Neural crest cell (in vitro differentiated cells): Measurements from ENCODE around the gene TUSC2. TPM values are rescaled to one million over a fixed set of nuclear protein-coding genes. Genes with fewer than 3 reads are reported as not detected.

Experiments used
- DNase-seq: peaks from one replicate; pipeline ENCODE4 v3.0.0; 2021; ENCODE audit warnings: low read depth, mixed read lengths, low spot score
- H3K27ac Mint-ChIP-seq: one replicate; pipeline ENCODE4 v1.8.0; 2021; ENCODE audit warnings: mild to moderate bottlenecking, mixed read lengths; ENCODE audit not compliant: unreplicated experiment
- H3K27me3 Mint-ChIP-seq: 2 replicates; pipeline ENCODE4 v1.8.0; 2021; ENCODE audit warnings: low read depth, mild to moderate bottlenecking, mixed read lengths
- H3K36me3 Mint-ChIP-seq: 2 replicates; pipeline ENCODE4 v1.8.0; 2021; ENCODE audit warnings: low read depth, mild to moderate bottlenecking, mixed read lengths
- H3K4me1 Mint-ChIP-seq: 2 replicates; pipeline ENCODE4 v1.8.0; 2021; ENCODE audit warnings: mixed read lengths
- H3K4me3 Mint-ChIP-seq: one replicate; pipeline ENCODE4 v1.8.0; 2021; ENCODE audit warnings: mild to moderate bottlenecking, mixed read lengths
- H3K9me3 Mint-ChIP-seq: 2 replicates; pipeline ENCODE4 v1.8.0; 2021; ENCODE audit warnings: mixed read lengths
- CTCF ChIP-seq: fragments of 200-600 bp; sonication (generic); conservative IDR thresholded peaks from 2 replicates; pipeline ENCODE4 v1.5.0; 2021; ENCODE audit warnings: antibody characterized with exemption, mild to moderate bottlenecking
- total RNA-seq: library from RNA; stranded (reverse); gene quantifications from 2 replicates; pipeline ENCODE4 v1.2.1, GENCODE V29; 2021

TUSC2 gene
- total RNA-seq, 1 donor from 2014 or later, result 35.5 TPM

GRCh38 chr3:50341537-50341936 lies 13.5 kb upstream of the TUSC2 start:
- Mint-ChIP-seq H3K27ac (no peak overlapping the region), H3K9me3 (no peaks in the 10 kb centered on the region), H3K4me3 (peak overlapping the region; percentile 49), H3K36me3 (no peaks in the 10 kb centered on the region), H3K27me3 (peaks cover 54% of the 10 kb centered on the region), H3K4me1 (peaks cover 29% of the 10 kb centered on the region)
- no peak for TF ChIP-seq CTCF
- DNase-seq, result no peak

DNA sequence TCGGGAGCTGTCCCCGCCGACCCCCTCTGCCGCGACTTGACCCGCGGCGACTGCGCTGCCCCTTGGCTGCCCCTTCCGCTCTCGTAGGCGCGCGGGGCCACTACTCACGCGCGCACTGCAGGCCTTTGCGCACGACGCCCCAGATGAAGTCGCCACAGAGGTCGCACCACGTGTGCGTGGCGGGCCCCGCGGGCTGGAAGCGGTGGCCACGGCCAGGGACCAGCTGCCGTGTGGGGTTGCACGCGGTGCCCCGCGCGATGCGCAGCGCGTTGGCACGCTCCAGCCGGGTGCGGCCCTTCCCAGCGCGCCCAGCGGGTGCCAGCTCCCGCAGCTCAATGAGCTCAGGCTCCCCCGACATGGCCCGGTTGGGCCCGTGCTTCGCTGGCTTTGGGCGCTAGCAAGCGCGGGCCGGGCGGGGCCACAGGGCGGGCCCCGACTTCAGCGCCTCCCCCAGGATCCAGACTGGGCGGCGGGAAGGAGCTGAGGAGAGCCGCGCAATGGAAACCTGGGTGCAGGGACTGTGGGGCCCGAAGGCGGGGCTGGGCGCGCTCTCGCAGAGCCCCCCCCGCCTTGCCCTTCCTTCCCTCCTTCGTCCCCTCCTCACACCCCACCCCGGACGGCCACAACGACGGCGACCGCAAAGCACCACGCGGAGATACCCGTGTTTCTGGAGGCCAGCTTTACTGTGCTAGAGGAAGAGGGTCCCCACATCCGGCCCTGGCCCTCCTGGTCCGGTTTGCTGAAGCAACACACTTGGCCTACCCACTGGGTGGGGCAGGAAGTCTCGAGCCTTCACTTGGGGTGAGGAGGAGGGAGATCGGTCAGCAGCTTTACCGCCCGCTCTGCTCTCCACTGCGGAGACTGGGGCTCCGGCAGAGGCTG lies 12.7 kb upstream of the TUSC2 start, which contains the start of gene RASSF1:
Gene RASSF1, minus strand, starts transcription at position 389 of the 882 bp plus-strand sequence. Its CDS starts 31 bp downstream, at position 358.
- Mint-ChIP-seq H3K27me3 (peaks cover 50% of the 10 kb centered on the region), H3K4me1 (peaks cover 31% of the 10 kb centered on the region), H3K36me3 (no peaks in the 10 kb centered on the region), H3K4me3 (peak within 1 kb of the TSS; percentile 96), H3K9me3 (no peaks in the 10 kb centered on the region), H3K27ac (no peak within 1 kb of the TSS)
- TF ChIP-seq CTCF, result no peak
- no peak for DNase-seq

DNA sequence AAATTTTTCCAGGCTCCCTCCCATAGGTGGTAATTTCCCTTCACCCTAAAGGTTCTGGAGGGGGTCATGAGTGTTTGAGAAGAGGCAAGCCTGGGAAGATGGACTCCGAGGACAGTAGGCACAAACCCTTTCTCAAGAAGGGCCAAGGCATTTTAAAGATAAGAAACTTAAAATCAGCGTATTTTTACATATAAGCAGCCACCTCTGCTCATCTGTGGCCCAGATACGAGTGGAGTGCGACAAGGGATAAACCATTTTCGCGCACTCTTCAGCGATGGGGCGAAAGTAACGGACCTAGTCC lies 12.1 kb upstream of the TUSC2 start:
- Mint-ChIP-seq H3K27ac (no peak overlapping the region), H3K9me3 (no peaks in the 10 kb centered on the region), H3K36me3 (no peaks in the 10 kb centered on the region), H3K27me3 (peaks cover 47% of the 10 kb centered on the region), H3K4me1 (peaks cover 30% of the 10 kb centered on the region), H3K4me3 (peak overlapping the region; percentile 96)
- no peak for TF ChIP-seq CTCF
- no peak for DNase-seq

- H3K27ac Mint-ChIP-seq, result peak overlapping the region; percentile 5
- H3K4me1 Mint-ChIP-seq, result peaks cover 30% of the 10 kb centered on the region
- DNase-seq, result no peak
- peaks cover 44% of the 10 kb centered on the region for H3K27me3 Mint-ChIP-seq
- H3K36me3 Mint-ChIP-seq, result no peaks in the 10 kb centered on the region
- no peaks in the 10 kb centered on the region for H3K9me3 Mint-ChIP-seq
- TF ChIP-seq CTCF, result no peak
- H3K4me3 Mint-ChIP-seq, result peak overlapping the region; percentile 96
Measured at GRCh38 chr3:50339485-50340146, 11.6 kb upstream of the TUSC2 start.

DNA sequence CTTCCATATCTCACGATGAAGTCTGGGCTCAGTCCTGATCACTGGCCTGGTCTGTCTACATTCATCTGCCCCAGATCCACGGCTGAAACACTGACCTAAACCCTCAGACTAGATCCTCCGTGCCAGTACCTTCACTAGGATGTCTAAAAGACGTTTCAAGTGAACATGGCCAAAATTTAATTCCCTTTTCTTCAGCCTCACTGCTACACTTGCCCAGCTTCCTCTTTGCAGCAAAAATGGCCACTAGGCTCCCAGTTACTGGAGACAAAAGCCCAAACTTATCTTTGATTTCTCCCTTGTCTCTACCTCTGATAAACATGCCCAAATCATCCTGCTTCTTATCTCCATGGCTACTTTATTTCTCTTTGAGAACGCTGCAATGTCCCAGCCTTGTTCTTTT lies 10.9 kb upstream of the TUSC2 start:
- Mint-ChIP-seq H3K27me3 (peaks cover 43% of the 10 kb centered on the region), H3K9me3 (no peaks in the 10 kb centered on the region), H3K4me3 (peak overlapping the region; percentile 96), H3K36me3 (no peaks in the 10 kb centered on the region), H3K4me1 (peaks cover 35% of the 10 kb centered on the region), H3K27ac (no peak overlapping the region)
- no peak for DNase-seq
- no peak for TF ChIP-seq CTCF
